GM12878 (cell line): Measurements from ENCODE around the gene ZNF106. TPM values are rescaled to one million over a fixed set of nuclear protein-coding genes. Genes with fewer than 3 reads are reported as not detected.

ENCODE experiments used
- ATAC-seq: fragments of 200-7000 bp; cut with Tn5 transposase; 3 replicates; pipeline ENCODE4 v1.9.1; 2020; ENCODE audit warnings: mild to moderate bottlenecking, moderate library complexity
- BruUV-seq: library from RNA; stranded (reverse); fragments of 400-500 nt; replicated peaks from 2 replicates; lab custom pipeline; 2021; lab: Mats Ljungman, UMichigan
- CTCF ChIA-PET: fragments of 300-600 bp; sonication (Branson Sonifier 250); formaldehyde crosslinking; extraction: SDS; loops from one replicate; lab custom pipeline; 2021; ENCODE audit warnings: inconsistent platforms; lab: Yijun Ruan, JAX
- POLR2A ChIA-PET: fragments of 350-600 bp; formaldehyde crosslinking; extraction: SDS; loops from one replicate; lab custom pipeline; 2021; ENCODE audit warnings: inconsistent platforms; lab: Charles Lee
- RAD21 ChIA-PET: fragments of 300-600 bp; sonication (Branson Sonifier 250); formaldehyde crosslinking; loops from one replicate; lab custom pipeline; 2023; ENCODE audit warnings: antibody characterized with exemption; ENCODE audit not compliant: unreplicated experiment; lab: Charles Lee
- SMC1A ChIA-PET: fragments of 300-600 bp; sonication (Branson Sonifier 250); formaldehyde crosslinking; loops from one replicate; lab custom pipeline; 2023; ENCODE audit not compliant: unreplicated experiment, uncharacterized antibody; lab: Charles Lee
- DNase-seq: peaks from one replicate; pipeline ENCODE4 v3.0.0-alpha.2; 2011; ENCODE audit warnings: low read depth, low spot score
- FAIRE-seq: peaks from 3 replicates; lab custom pipeline; 2011; peaks lifted over from hg19 to GRCh38; lab: Jason Lieb, UNC
- H2AFZ ChIP-seq: 2 replicates; pipeline ENCODE4 v1.6.0; 2011; ENCODE audit warnings: low read depth, low read length, control low read depth; ENCODE audit not compliant: control insufficient read depth
- H3K27ac ChIP-seq: 2 replicates; pipeline ENCODE4 v1.5.1; 2011; ENCODE audit warnings: control low read depth; ENCODE audit not compliant: control insufficient read depth, insufficient read depth
- H3K27me3 ChIP-seq, 2 experiments: replicated peaks in 1 of 2; 2 replicates each; pipeline versions ENCODE4 v1.6.0 to v1.6.1; 2011; ENCODE audit warnings: low read length in 1 of 2; ENCODE audit not compliant: control insufficient read depth in 2 of 2, insufficient read depth in 2 of 2
- H3K36me3 ChIP-seq, 2 experiments: 2 replicates each; pipeline ENCODE4 v1.5.1; 2011; ENCODE audit warnings: low read length in 1 of 2; ENCODE audit not compliant: control insufficient read depth in 2 of 2, insufficient read depth in 2 of 2
- H3K4me1 ChIP-seq: 2 replicates; pipeline ENCODE4 v1.6.1; 2011; ENCODE audit warnings: mild to moderate bottlenecking, low read length, moderate library complexity, mixed read lengths; ENCODE audit not compliant: control insufficient read depth, insufficient read depth
- H3K4me2 ChIP-seq: 2 replicates; pipeline ENCODE4 v1.6.0; 2011; ENCODE audit warnings: control low read depth; ENCODE audit not compliant: control insufficient read depth, insufficient read depth
- H3K4me3 ChIP-seq: fragments of 200-600 bp; sonication (generic); 2 replicates; pipeline ENCODE4 v1.5.1; 2016
- H3K79me2 ChIP-seq: 2 replicates; pipeline ENCODE4 v1.6.0; 2011; ENCODE audit warnings: low read length; ENCODE audit not compliant: control insufficient read depth, insufficient read depth
- H3K9ac ChIP-seq: 2 replicates; pipeline ENCODE4 v1.8.0; 2011; ENCODE audit warnings: low read length, control low read depth, mixed read lengths; ENCODE audit not compliant: control insufficient read depth, insufficient read depth
- H3K9me3 ChIP-seq: replicated peaks from 3 replicates; pipeline ENCODE4 v1.5.1; 2011; ENCODE audit warnings: mild to moderate bottlenecking, low read length; ENCODE audit not compliant: control insufficient read depth, insufficient read depth
- H4K20me1 ChIP-seq: 2 replicates; pipeline ENCODE4 v1.6.0; 2011; ENCODE audit not compliant: control insufficient read depth, insufficient read depth
- CBX5 ChIP-seq: sonication (generic); IDR thresholded peaks from 2 replicates; pipeline ENCODE4 v1.6.1; 2016; ENCODE audit warnings: low read depth, moderate library complexity, mild to moderate bottlenecking, inconsistent platforms
- CREB1 ChIP-seq: IDR thresholded peaks from 2 replicates; pipeline ENCODE4 v1.6.1; 2012; ENCODE audit warnings: low read depth, mild to moderate bottlenecking, inconsistent platforms
- EED ChIP-seq: sonication (generic); IDR thresholded peaks from 2 replicates; pipeline ENCODE4 v1.6.1; 2016; ENCODE audit warnings: antibody characterized with exemption, low read depth
- FOXM1 ChIP-seq: IDR thresholded peaks from 2 replicates; pipeline ENCODE4 v1.6.1; 2012; ENCODE audit warnings: low read depth, mild to moderate bottlenecking, inconsistent platforms, low read length, moderate library complexity
- GATAD2B ChIP-seq: fragments of 450-650 bp; conservative IDR thresholded peaks from 2 replicates; pipeline ENCODE4 v1.6.1; 2017; ENCODE audit warnings: low read depth, mild to moderate bottlenecking, moderate library complexity
- MTA2 ChIP-seq: fragments of 450-650 bp; IDR thresholded peaks from 2 replicates; pipeline ENCODE4 v1.6.1; 2016; ENCODE audit warnings: low read depth, mild to moderate bottlenecking, moderate library complexity
- MYC ChIP-seq: IDR thresholded peaks from 2 replicates; pipeline ENCODE4 v1.6.1; 2011; ENCODE audit warnings: mild to moderate bottlenecking, low read length, moderate library complexity, inconsistent platforms; ENCODE audit not compliant: insufficient read depth, insufficient replicate concordance, insufficient read length, severe bottlenecking
- NBN ChIP-seq: fragments of 450-650 bp; IDR thresholded peaks from 2 replicates; pipeline ENCODE4 v1.6.1; 2016
- NFXL1 ChIP-seq: fragments of 450-650 bp; IDR thresholded peaks from 2 replicates; pipeline ENCODE4 v1.6.1; 2017; ENCODE audit warnings: antibody characterized with exemption, mild to moderate bottlenecking, borderline replicate concordance
- PAX8 ChIP-seq: fragments of 450-650 bp; IDR thresholded peaks from 2 replicates; pipeline ENCODE4 v1.6.1; 2017; ENCODE audit warnings: mild to moderate bottlenecking, moderate library complexity
- POLR2AphosphoS5 ChIP-seq: IDR thresholded peaks from 2 replicates; pipeline ENCODE4 v1.6.1; 2011; ENCODE audit warnings: mild to moderate bottlenecking, low read length, inconsistent platforms
- RCOR1 ChIP-seq: conservative IDR thresholded peaks from 2 replicates; pipeline ENCODE4 v1.6.1; 2012; ENCODE audit warnings: low read depth, low read length, improper control_type of control experiment
- SMAD5 ChIP-seq: IDR thresholded peaks from 2 replicates; pipeline ENCODE4 v1.6.1; 2016; ENCODE audit warnings: antibody characterized with exemption, low read depth
- STAT1 ChIP-seq: fragments of 450-650 bp; conservative IDR thresholded peaks from 2 replicates; pipeline ENCODE4 v1.6.1; 2014; ENCODE audit warnings: antibody characterized with exemption, mild to moderate bottlenecking
- ZNF622 ChIP-seq: fragments of 450-650 bp; IDR thresholded peaks from 2 replicates; pipeline ENCODE4 v1.6.1; 2017; ENCODE audit warnings: mild to moderate bottlenecking, inconsistent platforms
- ZSCAN29 ChIP-seq: fragments of 450-650 bp; IDR thresholded peaks from 2 replicates; pipeline ENCODE4 v1.6.1; 2017; ENCODE audit warnings: mild to moderate bottlenecking, moderate library complexity
- WGBS: methylation state at CpG from one replicate; pipeline ENCODE4 v1.1.6; 2016; ENCODE audit warnings: low lambda C conversion rate; ENCODE audit not compliant: insufficient replicate concordance, insufficient coverage; ENCODE audit errors: missing lambda C conversion rate; 5-methylcytosine and 5-hydroxymethylcytosine counted together
- in situ Hi-C: fragments of 300-500 bp; cut with MboI; formaldehyde crosslinking; loops from 9 replicates; pipeline ENCODE4 v1.14.3; 2018; ENCODE audit warnings: mixed read lengths
- intact Hi-C: fragments of 100-400 bp; cut with micrococcal nuclease; formaldehyde crosslinking; loops from one replicate; pipeline ENCODE4 v1.14.2; 2022; ENCODE audit not compliant: unreplicated experiment
- polyA plus RNA-seq, 11 experiments: library from polyadenylated mRNA; depleted of rRNA in 4 of 11; unstranded in 6 of 11; stranded (reverse) in 5 of 11; fragments of >200 nt; fragmentation: Nextera tagmentation in 4 of 11; fragmentation: Illumina TruSeq in 1 of 11; extraction: Ambion mirVana in 4 of 11; extraction: Trizol in 1 of 11; gene quantifications; 1 replicate in 1 of 11; 2 replicates in 10 of 11; pipeline versions ENCODE4 v1.2.1 to v1.2.3, GENCODE V29; 2011 to 2016; ENCODE audit warnings: inconsistent platforms in 2 of 11, missing spikeins in 2 of 11, low read depth in 1 of 11
- total RNA-seq, 4 experiments: library from RNA; depleted of rRNA in 3 of 4; stranded (reverse); fragments of >200 nt in 3 of 4; fragmentation: Illumina TruSeq in 1 of 4; extraction: Trizol in 1 of 4; gene quantifications; 2 replicates each; pipeline versions ENCODE4 v1.2.1 to v1.2.3, GENCODE V29; 2013 to 2021
- TF ChIP-seq, protein P1 (sequence below): IDR thresholded peaks from 2 replicates; pipeline ENCODE4 v1.6.1; 2012; ENCODE audit warnings: low read depth, low read length, improper control_type of control experiment
- TF ChIP-seq, protein P2 (sequence below): fragments of 450-650 bp; IDR thresholded peaks from 2 replicates; pipeline ENCODE4 v1.6.1; 2018; ENCODE audit warnings: mild to moderate bottlenecking, low read depth, moderate library complexity; ENCODE audit not compliant: partially characterized antibody

Gene ZNF106
- total and polyA plus RNA-seq, 10 of the 15 experiments (the other 5 are each of a cell fraction or from before 2014, with no cell fraction given) = 10.7 to 45.3 (median 32.5) TPM

DNA sequence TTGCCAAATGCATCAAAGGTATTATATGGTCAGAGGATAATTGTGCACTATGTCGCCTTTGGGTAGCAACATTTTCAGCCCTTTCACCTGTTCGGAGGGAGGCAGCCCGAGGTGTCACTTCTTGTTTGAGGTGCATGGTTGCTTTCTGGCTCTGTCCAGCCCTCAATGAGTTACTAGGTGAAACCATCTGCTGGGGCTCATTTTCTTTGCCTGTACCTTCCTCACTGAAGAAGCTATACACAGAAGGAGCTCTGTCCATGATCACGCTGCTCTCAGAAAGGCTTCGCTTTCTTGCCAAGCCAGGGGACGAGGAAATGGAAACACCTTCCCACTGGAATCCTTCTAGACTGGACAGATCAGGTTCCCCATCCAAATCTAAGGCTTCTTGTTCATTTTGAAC is 42.7 kb downstream of the ZNF106 start:
- TF ChIP-seq POLR2AphosphoS5 (no peak), SMAD5 (no peak), EED (no peak), ZNF622 (no peak), ZSCAN29 (no peak), STAT1 (no peak), MTA2 (no peak), NFXL1 (no peak), FOXM1 (no peak)
- ChIA-PET CTCF (no interaction called here), POLR2A (no interaction called here), SMC1A (no interaction called here), RAD21 (no interaction called here)
- ATAC-seq (no peak), FAIRE-seq (no peak), DNase-seq (no peak)
- H4K20me1 ChIP-seq = no peaks in the 10 kb centered on the region
- peaks cover 8 to 40% of the 10 kb centered on the region in 2 experiments for H3K36me3 ChIP-seq
- no peaks in the 10 kb centered on the region for H3K4me1 ChIP-seq
- H2AFZ ChIP-seq = no peak overlapping the region
- H3K27ac ChIP-seq = no peak overlapping the region
- WGBS = 97% methylated on average over 6 of the region's 6 CpGs
- H3K79me2 ChIP-seq = no peaks in the 10 kb centered on the region
- no peak overlapping the region for H3K4me2 ChIP-seq
- no TSS peak for BruUV-seq
- H3K4me3 ChIP-seq = no peak overlapping the region
- no peak overlapping the region for H3K9ac ChIP-seq
- H3K9me3 ChIP-seq = no peaks in the 10 kb centered on the region
- H3K27me3 ChIP-seq = no peaks in the 10 kb centered on the region
- in situ Hi-C loops = no loop called here
- intact Hi-C loops = no loop called here

DNA sequence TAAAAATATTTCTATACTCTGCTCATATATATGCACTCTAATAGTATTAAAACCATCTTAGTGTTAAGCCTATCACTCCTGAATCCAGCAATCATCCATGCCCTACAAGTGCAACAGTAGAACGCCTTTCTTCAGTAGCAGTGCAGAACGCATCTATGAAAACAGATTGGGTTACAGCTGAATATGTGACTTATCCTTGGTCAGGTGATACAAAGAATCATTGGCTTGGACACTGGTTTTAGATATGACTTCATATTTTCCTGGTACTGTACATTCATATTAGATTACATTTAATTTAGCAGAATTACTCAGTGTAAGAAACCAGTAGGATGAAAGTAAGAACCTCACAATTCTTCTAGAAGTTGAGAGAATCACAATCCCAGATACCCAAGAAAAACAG is 43.3 kb downstream of the ZNF106 start:
- ChIA-PET POLR2A (no interaction called here), RAD21 (no interaction called here), SMC1A (no interaction called here), CTCF (no interaction called here)
- H3K4me3 ChIP-seq = no peak overlapping the region
- in situ Hi-C loops = no loop called here
- H4K20me1 ChIP-seq = no peaks in the 10 kb centered on the region
- no peaks in the 10 kb centered on the region for H3K27me3 ChIP-seq
- H3K4me2 ChIP-seq = no peak overlapping the region
- intact Hi-C loops = no loop called here
- H3K4me1 ChIP-seq = no peaks in the 10 kb centered on the region
- 100% methylated on average over 2 of the region's 2 CpGs for WGBS
- no TSS peak for BruUV-seq
- DNase-seq (no peak), FAIRE-seq (no peak), ATAC-seq (no peak)
- H3K79me2 ChIP-seq = no peaks in the 10 kb centered on the region
- H3K9me3 ChIP-seq = no peaks in the 10 kb centered on the region
- H3K9ac ChIP-seq = no peak overlapping the region
- peaks cover 8 to 40% of the 10 kb centered on the region in 2 experiments for H3K36me3 ChIP-seq
- H2AFZ ChIP-seq = no peak overlapping the region
- no peak overlapping the region for H3K27ac ChIP-seq
- TF ChIP-seq CREB1 (no peak), GATAD2B (no peak), MYC (no peak), RCOR1 (no peak), PAX8 (no peak), CBX5 (no peak), NBN (no peak)
- TF ChIP-seq, protein P1, sequence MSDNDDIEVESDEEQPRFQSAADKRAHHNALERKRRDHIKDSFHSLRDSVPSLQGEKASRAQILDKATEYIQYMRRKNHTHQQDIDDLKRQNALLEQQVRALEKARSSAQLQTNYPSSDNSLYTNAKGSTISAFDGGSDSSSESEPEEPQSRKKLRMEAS = no peak
- TF ChIP-seq, protein P2, sequence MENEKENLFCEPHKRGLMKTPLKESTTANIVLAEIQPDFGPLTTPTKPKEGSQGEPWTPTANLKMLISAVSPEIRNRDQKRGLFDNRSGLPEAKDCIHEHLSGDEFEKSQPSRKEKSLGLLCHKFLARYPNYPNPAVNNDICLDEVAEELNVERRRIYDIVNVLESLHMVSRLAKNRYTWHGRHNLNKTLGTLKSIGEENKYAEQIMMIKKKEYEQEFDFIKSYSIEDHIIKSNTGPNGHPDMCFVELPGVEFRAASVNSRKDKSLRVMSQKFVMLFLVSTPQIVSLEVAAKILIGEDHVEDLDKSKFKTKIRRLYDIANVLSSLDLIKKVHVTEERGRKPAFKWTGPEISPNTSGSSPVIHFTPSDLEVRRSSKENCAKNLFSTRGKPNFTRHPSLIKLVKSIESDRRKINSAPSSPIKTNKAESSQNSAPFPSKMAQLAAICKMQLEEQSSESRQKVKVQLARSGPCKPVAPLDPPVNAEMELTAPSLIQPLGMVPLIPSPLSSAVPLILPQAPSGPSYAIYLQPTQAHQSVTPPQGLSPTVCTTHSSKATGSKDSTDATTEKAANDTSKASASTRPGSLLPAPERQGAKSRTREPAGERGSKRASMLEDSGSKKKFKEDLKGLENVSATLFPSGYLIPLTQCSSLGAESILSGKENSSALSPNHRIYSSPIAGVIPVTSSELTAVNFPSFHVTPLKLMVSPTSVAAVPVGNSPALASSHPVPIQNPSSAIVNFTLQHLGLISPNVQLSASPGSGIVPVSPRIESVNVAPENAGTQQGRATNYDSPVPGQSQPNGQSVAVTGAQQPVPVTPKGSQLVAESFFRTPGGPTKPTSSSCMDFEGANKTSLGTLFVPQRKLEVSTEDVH = no peak
